Measurements from ENCODE around the gene ZNF155. TPM values are rescaled to one million over a fixed set of nuclear protein-coding genes. Genes with fewer than 3 reads are reported as not detected.

The ZNF155 gene
- polyA plus RNA-seq, 1 donor (not counting 4 experiments of a cell fraction or from before 2014, with no cell fraction given), result 7.0 TPM

DNA sequence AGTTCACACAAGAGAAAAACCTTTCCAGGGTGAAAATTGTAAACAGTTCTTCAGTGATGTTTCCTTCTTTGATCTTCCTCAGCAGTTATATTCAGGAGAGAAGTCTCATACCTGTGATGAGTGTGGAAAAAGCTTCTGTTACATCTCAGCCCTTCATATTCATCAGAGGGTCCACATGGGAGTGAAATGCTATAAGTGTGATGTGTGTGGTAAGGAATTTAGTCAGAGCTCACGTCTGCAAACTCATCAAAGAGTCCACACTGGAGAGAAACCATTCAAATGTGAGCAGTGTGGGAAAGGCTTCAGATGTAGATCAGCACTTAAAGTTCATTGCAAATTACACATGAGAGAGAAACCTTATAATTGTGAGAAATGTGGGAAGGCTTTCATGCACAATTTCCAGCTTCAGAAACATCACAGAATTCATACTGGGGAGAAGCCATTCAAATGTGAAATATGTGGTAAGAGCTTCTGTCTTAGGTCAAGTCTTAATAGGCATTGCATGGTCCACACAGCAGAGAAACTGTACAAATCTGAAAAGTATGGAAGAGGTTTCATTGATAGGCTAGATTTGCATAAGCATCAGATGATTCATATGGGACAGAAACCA, 48.1 kb downstream of the ZNF155 start:
- Histone ChIP-seq H3K9me3 (ENCODE audit: control insufficient read depth, low read depth, low read length) (peaks cover 15% of the 10 kb centered on the region), H2AFZ (ENCODE audit: control insufficient read depth, low read length) (no peak overlapping the region), H4K20me1 (ENCODE audit: control insufficient read depth, extremely low read depth, insufficient read depth, low read length) (no peaks in the 10 kb centered on the region), H3K27ac (ENCODE audit: control insufficient read depth, insufficient read depth, low read length) (no peak overlapping the region), H3K4me2 (ENCODE audit: control insufficient read depth, extremely low read depth, insufficient read depth, low read depth, low read length) (no peak overlapping the region), H3K27me3 (ENCODE audit: control insufficient read depth, extremely low read depth, insufficient read depth, low read length) (no peaks in the 10 kb centered on the region), H3K9ac (ENCODE audit: control insufficient read depth, extremely low read depth, insufficient read depth, low read length) (no peak overlapping the region), H3K4me1 (ENCODE audit: control insufficient read depth, extremely low read depth, insufficient read depth, low read length) (no peaks in the 10 kb centered on the region), H3K4me3 (ENCODE audit: control insufficient read depth in 2 of 3, extremely low read depth in 1 of 3, insufficient read depth in 2 of 3, low read depth in 1 of 3, low read length in 3 of 3) (no peak overlapping the region), H3K36me3 (ENCODE audit: control insufficient read depth in 2 of 2, extremely low read depth in 1 of 2, insufficient read depth in 2 of 2, low read length in 2 of 2) (peaks cover 7 to 16% of the 10 kb centered on the region in 2 experiments), H3K79me2 (ENCODE audit: control insufficient read depth, insufficient read depth, low read length) (no peaks in the 10 kb centered on the region), H3K9me1 (ENCODE audit: control insufficient read depth, extremely low read depth, insufficient read depth, low read length) (no peaks in the 10 kb centered on the region)
- TF ChIP-seq CTCF (optimal IDR thresholded peaks at IDR 0.05 in 1 of 3, IDR thresholded peaks at IDR 0.05 in 1 of 3, conservative IDR thresholded peaks at IDR 0.05 in 1 of 3; ENCODE audit: extremely low read depth in 1 of 3, insufficient read depth in 2 of 3, low read length in 3 of 3) (no peak), EZH2 (IDR thresholded peaks at IDR 0.05; ENCODE audit: low read length) (no peak)
- dilution Hi-C loops (cut with MboI; ENCODE audit: extremely low pct_ligation_motif_present, low sequenced_read_pairs), result no loop called here
- no peak for DNase-seq (ENCODE audit: low read depth, low spot score)
- peak; percentile 79 for FAIRE-seq

DNA sequence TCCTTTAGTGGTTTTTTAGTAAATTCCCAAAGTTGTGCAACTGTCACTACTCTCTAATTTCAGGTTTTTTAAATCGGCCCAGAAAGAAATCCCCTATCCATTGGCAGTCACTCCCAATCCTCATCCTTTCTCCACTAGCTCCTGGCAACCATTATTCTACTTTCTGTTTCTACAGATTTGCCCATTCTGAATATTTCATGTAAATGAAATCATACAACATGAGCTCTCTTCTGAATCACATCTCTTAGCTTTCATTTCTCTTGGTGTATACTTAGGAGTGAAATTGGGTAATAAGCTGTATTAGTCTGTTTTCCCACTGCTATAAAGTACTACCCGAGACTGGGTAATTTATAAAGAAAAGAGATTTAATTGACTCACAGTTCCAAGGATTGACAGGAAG, 58.2 kb downstream of the ZNF155 start:
- dilution Hi-C loops (cut with MboI; ENCODE audit: extremely low pct_ligation_motif_present, low sequenced_read_pairs), result no loop called here
- H3K27ac ChIP-seq (ENCODE audit: control insufficient read depth, insufficient read depth, low read length), result no peak overlapping the region
- no peak overlapping the region for H3K9ac ChIP-seq (ENCODE audit: control insufficient read depth, extremely low read depth, insufficient read depth, low read length)
- no peaks in the 10 kb centered on the region for H4K20me1 ChIP-seq (ENCODE audit: control insufficient read depth, extremely low read depth, insufficient read depth, low read length)
- no peaks in the 10 kb centered on the region for H3K36me3 ChIP-seq (ENCODE audit: control insufficient read depth in 2 of 2, extremely low read depth in 1 of 2, insufficient read depth in 2 of 2, low read length in 2 of 2)
- no peaks in the 10 kb centered on the region for H3K9me1 ChIP-seq (ENCODE audit: control insufficient read depth, extremely low read depth, insufficient read depth, low read length)
- no peaks in the 10 kb centered on the region for H3K4me1 ChIP-seq (ENCODE audit: control insufficient read depth, extremely low read depth, insufficient read depth, low read length)
- H3K27me3 ChIP-seq (ENCODE audit: control insufficient read depth, extremely low read depth, insufficient read depth, low read length), result no peaks in the 10 kb centered on the region
- no peak overlapping the region for H3K4me2 ChIP-seq (ENCODE audit: control insufficient read depth, extremely low read depth, insufficient read depth, low read depth, low read length)
- no peaks in the 10 kb centered on the region for H3K79me2 ChIP-seq (ENCODE audit: control insufficient read depth, insufficient read depth, low read length)
- no peak overlapping the region for H2AFZ ChIP-seq (ENCODE audit: control insufficient read depth, low read length)
- DNase-seq (ENCODE audit: low read depth, low spot score) (no peak), FAIRE-seq (no peak)
- TF ChIP-seq EZH2 (IDR thresholded peaks at IDR 0.05; ENCODE audit: low read length), result no peak
- no peak for TF ChIP-seq CTCF (optimal IDR thresholded peaks at IDR 0.05 in 1 of 3, IDR thresholded peaks at IDR 0.05 in 1 of 3, conservative IDR thresholded peaks at IDR 0.05 in 1 of 3; ENCODE audit: extremely low read depth in 1 of 3, insufficient read depth in 2 of 3, low read length in 3 of 3)
- no peaks in the 10 kb centered on the region for H3K9me3 ChIP-seq (ENCODE audit: control insufficient read depth, low read depth, low read length)
- no peak overlapping the region for H3K4me3 ChIP-seq (ENCODE audit: control insufficient read depth in 2 of 3, extremely low read depth in 1 of 3, insufficient read depth in 2 of 3, low read depth in 1 of 3, low read length in 3 of 3)

Small RNA genes within 50 kb of the gene (small RNA-seq; reads per million reads assigned to genes)
- gene AC006213.5 (ENCODE audit: insufficient read length in 3 of 3, low read depth in 3 of 3, low replicate concordance in 1 of 3), result 0 reads per million in 3 experiments

Other genes starting within 250 kb of the ZNF155 start
- 12.1 to 15.6 TPM (median 14.8 TPM) in 3 replicates for gene SMG9, start 229.2 kb upstream of the ZNF155 start, polyA plus RNA-seq
- 9.8 to 15.5 TPM (median 10.5 TPM) in 3 replicates for gene KCNN4, start 203.2 kb upstream of the ZNF155 start, polyA plus RNA-seq
- gene LYPD5, start 181.7 kb upstream of the ZNF155 start, polyA plus RNA-seq, result 4.0 to 8.8 TPM (median 4.2 TPM) in 3 replicates
- 3.5 to 7.7 TPM (median 5.7 TPM) in 3 replicates for gene ZNF283, start 156.9 kb upstream of the ZNF155 start, polyA plus RNA-seq
- 1.1 to 3.0 TPM (median 2.4 TPM) in 3 replicates for gene ZNF404, start 100.2 kb upstream of the ZNF155 start, polyA plus RNA-seq
- 8.6 to 10.4 TPM (median 9.1 TPM) in 3 replicates for gene ZNF45, start 48.9 kb upstream of the ZNF155 start, polyA plus RNA-seq
- 1.5 TPM in 3 replicates for gene ZNF221, start 33.0 kb upstream of the ZNF155 start, polyA plus RNA-seq
- 1.5 to 2.9 TPM (median 2.4 TPM) in 3 replicates for gene ZNF230, start 18.8 kb downstream of the ZNF155 start, polyA plus RNA-seq
- 2.5 to 3.2 TPM (median 2.7 TPM) in 3 replicates for gene ZNF222, start 41.2 kb downstream of the ZNF155 start, polyA plus RNA-seq
- 3.7 to 4.2 TPM (median 4.0 TPM) in 3 replicates for gene ZNF223, start 67.8 kb downstream of the ZNF155 start, polyA plus RNA-seq
- gene ZNF284, start 88.0 kb downstream of the ZNF155 start, polyA plus RNA-seq, result 2.1 to 3.0 TPM (median 2.6 TPM) in 3 replicates
- gene ZNF224, start 110.2 kb downstream of the ZNF155 start, polyA plus RNA-seq, result 9.8 to 17.5 TPM (median 16.5 TPM) in 3 replicates
- 1.6 to 2.2 TPM (median 1.6 TPM) in 3 replicates for gene ZNF225, start 129.2 kb downstream of the ZNF155 start, polyA plus RNA-seq
- 2.8 to 4.4 TPM (median 4.1 TPM) in 3 replicates for gene ZNF234, start 157.4 kb downstream of the ZNF155 start, polyA plus RNA-seq
- gene ZNF226, start 180.9 kb downstream of the ZNF155 start, polyA plus RNA-seq, result 9.4 to 16.4 TPM (median 12.8 TPM) in 3 replicates
- 6.1 to 7.7 TPM (median 6.5 TPM) in 3 replicates for gene ZNF227, start 228.3 kb downstream of the ZNF155 start, polyA plus RNA-seq

All from keratinocyte (primary cell).